GM18907 (cell line): Measurements from ENCODE around the gene CEP112.

Source experiments
- ATAC-seq: cut with Tn5 transposase; IDR thresholded peaks from one replicate; pipeline ENCODE4 v1.9.1; 2021; ENCODE audit warnings: mild to moderate bottlenecking, moderate library complexity; ENCODE audit not compliant: unreplicated experiment

Gene CEP112

DNA sequence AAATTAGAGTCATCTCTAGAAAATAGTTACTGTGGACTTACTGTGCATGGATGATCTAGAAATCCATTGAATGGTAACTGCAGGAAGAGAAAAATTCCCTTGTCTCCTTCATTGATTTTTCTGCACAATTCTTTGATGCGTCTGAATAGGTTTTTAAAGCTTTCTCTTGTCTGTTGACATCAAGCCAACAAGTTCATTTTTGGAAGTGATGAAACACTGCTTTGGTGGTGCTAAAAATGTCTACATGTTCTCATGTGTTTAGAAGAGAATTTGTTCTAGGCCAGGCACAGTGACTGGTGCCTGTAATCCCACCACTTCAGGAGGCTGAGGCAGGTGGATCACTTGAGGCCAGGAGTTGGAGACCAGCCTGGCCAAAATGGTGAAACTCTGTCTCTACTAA lies 573.4 kb downstream of the CEP112 start:
- no peak for ATAC-seq

DNA sequence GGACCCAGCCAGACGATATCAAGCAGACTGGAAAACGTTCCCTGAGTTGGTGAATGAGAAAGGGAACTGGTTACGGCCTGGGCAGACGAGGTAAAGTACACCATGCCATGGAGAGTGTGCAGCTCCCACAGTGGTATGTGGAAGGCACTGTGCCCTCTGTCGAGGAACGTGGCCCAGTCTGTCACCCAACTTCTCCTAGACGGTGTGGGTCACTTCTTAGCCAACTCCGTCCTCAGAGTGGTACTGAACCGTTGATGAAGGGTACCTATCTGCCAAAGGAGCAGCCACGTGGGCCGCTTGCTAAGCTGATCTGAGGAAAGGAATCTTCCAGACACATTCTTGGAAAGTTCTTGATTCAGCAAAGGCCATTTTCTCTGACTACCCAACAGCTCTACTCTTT lies 574.4 kb downstream of the CEP112 start:
- ATAC-seq = no peak

DNA sequence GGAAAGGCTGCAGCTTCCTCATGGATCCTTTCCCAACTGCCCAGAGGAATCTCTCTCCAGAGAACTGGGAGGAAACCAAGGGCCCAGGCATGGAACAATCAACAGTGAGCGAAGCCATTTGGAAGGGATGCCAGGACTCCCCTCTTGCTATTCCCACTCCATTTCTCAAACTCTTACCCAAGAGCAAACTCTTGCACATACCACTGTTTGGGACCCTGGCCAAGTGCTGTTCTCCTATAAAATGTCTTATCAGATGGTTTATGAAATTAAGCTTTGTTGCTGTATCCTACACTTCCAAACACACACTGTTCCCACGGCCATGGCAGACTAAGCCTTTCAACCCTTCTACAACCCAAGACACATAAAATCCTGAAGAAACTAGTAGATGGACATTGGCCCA lies 582.2 kb downstream of the CEP112 start:
- ATAC-seq = no peak

DNA sequence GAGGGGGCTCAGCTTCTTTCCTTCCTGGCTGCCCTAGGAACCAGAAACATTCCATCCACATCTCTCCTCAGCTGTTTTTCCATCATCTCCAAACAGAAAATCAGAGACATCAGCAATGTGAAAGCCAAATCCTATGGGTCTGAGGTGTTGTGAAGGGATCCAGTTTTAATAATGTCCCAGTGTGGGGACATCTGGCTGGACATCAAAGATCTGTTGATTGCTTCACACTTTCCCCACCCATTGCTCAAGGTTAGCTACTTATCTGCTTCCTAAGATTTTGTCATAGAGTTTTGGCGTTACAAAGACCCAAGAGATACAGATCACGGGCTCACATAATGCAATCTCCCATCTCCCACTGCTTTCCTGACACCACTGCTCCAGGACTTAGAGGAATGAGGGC lies 582.6 kb downstream of the CEP112 start:
- ATAC-seq = no peak

DNA sequence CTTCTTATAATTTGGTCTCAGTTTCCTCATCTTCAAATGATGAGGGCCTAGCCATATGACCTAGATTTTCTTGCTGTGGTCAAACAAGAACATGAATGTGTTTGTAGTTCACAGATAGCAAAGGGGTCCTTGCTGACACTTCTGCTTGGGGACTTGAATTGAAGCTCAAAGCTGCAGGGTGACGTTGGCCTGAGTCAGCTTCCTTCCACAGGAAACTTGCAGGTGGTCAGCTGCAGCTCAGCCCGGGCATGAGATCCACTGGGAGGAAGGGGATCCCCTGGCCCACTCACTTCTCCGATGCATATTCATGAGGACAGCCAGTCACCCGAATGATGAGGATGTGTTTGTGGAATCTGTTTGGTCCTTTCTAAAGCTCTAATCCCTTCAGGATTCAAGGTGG lies 587.9 kb downstream of the CEP112 start:
- ATAC-seq = no peak

DNA sequence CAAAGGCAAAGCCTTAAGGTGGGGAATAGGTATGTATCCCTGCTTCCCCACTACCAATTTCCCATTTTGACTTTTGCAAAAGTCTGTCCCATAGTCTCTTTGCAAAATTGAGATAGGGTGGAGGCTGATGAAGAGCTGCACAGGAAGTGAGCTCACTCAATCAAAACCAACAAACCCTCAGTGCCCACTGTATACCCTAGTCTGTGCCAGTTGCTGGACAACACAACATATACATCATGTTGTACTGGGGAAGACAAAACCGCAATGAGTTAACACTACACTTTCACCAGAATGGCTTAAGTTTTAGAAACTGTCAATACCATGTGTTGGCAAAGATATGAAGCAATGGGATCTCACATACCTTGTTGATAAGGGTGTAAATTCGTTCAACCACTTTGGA lies 590.1 kb downstream of the CEP112 start:
- no peak for ATAC-seq

DNA sequence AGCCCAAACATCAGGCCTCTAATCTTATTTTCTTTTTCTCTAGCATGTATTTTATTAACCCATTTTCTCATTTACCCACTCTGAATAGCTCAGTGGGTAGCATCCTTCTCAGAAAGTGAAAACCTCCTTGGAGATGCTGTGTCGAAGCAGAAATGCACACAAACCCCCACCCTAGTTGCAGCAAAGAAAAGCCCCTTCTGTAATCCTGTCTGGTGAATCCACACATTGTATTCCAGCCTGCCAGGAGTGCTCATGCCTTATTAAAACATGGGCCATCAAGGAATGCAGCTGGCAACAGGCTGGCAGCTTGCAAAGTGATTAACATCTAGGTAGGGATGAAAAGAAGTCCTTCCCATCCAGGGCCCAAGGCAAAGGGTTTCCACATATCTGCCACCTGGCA lies 590.8 kb downstream of the CEP112 start:
- no peak for ATAC-seq

DNA sequence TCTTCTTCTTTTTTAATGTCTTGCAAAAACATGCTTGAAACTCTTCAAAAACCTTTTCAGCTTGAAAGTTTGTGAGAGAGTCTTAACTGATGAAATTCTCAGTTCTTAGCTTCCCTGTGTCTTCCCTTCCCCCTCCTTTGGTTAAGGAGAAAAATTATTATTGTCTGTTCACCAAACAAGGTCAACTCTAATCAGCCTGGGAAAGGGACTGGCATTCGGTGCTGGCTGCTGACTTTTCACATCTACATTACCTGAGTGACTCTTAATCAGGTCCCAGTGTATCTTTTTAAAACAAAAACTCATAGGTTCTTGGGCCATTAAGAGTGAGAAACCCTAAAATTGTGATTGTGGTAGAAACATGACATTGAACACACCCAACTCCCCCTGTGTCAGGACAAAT lies 591.4 kb downstream of the CEP112 start:
- ATAC-seq = no peak

DNA sequence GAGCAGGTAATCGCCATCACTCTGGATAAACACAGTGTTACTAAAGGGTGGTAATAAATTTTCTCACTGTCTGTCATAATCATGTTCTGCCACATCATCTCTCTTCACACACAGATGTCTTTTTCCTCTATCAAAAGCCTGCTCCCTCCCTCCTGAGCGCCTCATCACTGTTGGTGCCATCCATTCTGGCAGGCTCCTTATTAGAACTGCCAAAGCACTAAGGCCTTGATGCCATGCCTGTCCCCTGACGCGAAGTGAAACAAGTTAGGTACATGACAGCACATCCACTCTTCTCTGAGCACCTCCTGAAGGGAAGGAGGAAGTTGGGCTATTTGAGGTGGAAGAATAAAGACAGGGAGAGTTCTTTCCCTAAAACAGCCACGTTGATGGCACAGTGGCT lies 592.3 kb downstream of the CEP112 start:
- ATAC-seq = no peak

DNA sequence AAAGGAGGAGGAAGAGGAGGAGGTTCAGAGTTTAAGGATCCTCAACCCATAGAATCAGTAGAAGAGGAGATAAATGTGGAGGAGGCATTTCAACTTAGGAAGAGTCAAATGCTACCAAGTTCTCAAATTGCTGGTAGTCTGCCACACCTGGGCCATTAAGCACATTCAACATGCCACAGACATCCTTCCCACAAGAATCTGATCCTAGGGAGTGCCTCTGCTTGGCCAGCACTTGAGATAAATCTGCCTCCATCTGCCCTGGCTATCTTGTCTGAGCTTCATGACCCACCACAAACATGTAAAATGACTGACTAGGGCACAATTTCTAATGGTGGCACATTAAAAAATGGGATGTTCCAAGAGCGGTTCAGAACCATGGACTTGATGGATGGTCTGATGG lies 593.2 kb downstream of the CEP112 start:
- ATAC-seq = no peak

DNA sequence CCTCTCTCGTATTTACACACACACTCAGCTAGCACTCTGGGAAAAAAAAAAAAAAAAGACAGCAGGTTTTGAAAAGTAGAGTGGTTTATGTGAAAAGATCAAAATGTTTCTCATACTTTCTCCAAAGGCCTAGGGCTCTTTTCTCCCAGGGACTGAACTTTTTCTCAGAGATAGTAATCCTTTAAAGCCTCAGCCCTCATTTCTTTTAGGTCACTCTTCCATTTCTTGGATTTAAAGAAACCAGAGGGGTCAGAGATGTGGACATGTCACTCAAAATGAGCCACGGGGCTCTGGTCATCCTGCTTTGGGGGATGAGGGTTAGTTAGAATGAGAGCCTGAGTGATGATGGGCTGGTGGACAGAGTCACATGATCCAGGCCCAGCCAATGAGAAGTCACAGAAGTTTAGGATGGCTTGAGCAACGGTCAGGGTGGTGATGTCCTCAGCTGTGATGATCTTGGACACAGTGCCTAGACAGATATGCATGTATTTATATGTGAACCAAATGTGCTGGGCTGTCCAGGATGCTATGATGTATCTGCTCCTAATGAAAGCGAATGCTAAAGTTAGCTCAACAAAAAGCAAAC lies 596.8 kb downstream of the CEP112 start:
- ATAC-seq = no peak

DNA sequence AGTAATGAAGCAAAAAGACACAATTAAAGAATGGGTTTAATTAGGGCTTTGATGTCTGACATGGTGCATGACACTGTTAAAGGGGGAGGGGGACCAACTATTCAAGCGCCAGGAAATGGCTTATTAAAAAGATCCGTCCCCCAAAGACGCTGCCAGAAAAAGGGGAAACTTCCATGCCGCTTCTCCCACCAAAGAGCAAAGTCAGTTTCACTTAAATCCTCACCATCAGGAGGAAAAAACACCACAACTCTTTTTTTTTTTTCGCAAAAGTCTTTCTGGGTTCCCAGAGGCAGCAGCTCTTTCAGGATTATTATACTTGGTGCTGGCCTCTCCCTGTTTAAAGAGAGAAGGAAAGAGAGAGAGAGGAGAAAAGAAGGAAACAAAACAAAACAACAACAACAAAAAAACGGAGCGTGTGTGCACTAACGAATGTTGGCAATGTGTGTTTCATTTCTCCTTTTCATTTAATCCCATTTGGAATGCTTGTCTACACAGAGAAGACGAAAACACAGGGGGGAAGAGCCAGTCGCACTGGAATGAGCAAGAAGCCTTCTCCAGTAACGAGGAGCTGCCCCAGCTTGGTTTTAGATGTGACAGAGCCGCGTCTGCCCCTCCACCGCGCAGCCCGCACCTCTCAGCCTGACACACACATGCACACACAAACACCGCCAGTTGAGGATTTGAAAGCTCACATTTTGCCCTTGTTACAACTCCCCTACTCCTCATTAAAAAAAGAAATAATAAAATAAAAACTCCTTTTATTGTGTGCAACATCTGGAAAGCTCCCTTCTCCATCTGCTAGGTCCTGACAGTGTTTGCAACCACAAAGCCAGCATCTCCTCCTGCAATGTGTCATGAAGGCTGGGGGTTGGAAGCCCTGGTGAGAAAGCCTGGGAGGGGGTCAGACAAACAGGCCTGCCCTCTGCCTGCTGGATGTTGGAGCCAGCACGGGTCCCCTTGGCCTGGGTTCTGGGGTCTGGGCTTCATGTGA lies 597.8 kb downstream of the CEP112 start:
- ATAC-seq = no peak

DNA sequence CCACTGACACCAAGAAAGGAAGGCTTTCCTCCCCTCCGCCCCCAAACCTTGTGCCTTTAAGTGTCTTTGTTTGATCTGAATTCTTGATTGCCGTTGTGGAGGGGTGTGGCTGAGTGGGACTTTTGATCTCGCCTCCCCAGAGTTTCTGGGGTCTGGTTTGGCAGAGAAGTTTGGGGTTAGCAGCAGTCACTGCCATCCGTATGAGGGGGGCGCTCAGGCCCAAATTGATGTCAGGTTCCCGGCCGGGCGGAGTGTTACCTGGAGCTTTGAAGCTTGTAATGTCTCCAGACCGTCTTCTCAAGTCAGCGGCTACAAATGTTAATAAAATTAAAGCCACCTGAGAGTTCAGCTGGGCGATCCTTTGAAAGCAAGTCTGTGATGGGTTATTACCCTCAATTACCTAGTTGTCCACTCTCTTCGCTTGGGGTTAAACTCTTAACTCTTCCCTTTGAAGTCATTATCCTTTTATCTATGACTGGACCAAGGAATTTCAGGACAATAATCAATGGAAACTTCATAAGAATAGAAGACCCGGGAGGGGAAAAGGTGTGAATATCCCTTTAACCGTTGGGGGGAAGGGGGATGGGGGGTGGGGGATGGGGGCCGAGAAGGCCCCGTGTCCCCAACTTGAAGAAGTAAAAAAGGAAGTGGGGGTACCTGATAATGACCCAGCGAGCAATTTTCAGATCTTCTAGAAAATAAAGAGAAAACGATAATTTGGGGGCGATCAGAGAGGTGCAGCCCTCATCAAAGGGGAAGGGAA lies 598.7 kb downstream of the CEP112 start:
- no peak for ATAC-seq

DNA sequence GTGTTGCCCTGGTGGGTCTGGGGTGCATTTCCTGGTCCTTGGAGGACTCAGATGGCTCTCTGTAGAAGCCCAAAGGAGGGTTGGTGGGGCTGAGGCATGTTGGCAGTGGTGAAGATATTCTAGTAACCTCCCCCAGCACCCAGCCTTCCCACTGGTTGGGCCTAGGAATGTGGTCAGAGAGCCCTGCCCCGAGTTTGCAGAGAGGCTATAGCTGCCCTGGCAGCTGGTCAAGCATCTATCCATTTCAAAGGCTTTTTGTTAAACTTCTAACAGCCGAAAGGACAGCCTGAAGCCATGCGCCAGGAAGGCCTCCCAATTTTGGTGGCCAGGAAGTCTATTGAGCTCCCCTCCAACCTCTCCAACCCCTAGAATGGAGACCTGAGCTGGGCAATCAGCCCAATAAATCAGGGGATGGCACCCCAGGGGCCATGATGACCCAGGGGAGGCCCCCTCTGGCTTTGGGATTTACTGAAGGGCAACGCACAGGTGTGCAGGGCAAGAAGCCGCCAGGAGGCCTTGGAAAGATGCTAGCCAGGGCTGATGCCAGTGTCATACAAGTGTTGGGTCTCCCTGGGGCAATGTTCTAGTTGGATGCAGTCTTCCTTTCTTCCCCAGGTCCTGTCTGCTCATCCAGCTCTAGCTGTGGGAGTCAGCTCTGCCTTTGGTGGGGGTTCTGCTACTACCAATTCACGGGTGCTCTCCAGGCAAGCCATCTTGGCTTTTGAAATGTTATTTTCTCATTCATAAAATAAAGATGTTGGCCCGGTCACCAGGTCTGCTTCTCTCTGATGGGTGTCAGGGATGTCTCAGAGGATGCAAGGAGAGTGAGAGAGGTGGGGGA lies 599.6 kb downstream of the CEP112 start:
- no peak for ATAC-seq

DNA sequence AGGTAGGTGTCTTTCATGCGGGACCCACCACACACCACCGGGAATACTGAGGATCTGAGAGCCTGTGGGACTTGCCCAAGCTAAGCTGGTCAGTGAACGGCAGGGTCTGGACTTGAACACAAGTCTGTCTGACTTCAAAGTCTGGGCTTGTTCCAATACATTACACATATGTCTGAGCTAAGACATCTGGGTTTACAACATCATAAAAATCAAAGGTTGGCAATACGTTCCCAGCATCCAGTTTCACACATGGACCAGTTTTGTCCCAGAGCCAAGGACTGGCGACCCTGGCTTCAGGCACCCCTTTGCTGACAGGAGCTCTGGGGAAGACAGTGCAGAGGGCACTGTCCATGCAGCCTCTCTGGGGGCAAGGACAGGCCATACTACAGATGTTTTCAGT lies 602.6 kb downstream of the CEP112 start:
- ATAC-seq = no peak

DNA sequence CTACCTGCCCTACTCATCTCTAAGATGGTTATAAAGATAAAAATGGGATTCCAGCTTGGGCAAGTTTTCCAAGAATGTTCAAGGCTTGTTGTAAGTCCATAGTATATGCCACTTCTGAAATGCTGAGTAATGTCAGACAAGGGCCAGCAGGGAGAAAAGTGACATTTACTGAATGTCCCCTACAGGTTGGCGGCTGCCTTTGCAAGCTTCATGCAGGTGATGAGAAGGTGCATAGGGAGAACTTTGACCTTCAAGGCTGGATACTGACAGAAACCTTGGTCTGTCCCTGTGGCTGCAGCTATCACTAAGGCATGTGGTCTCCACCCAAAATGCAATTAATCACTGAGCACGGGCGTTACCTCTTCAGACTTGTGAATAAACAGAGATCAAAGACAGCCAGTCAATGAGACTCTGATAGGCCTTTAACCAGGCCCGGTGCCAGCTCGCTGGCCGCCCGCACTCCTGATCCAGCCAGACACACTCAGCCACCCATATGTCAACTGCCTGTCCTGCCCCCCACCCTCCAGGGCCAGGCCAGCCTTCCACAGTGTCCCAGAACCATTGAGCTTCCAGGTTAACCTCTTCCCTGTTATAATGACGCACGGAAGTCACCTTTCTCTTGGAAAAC lies 603.6 kb downstream of the CEP112 start:
- ATAC-seq = no peak

DNA sequence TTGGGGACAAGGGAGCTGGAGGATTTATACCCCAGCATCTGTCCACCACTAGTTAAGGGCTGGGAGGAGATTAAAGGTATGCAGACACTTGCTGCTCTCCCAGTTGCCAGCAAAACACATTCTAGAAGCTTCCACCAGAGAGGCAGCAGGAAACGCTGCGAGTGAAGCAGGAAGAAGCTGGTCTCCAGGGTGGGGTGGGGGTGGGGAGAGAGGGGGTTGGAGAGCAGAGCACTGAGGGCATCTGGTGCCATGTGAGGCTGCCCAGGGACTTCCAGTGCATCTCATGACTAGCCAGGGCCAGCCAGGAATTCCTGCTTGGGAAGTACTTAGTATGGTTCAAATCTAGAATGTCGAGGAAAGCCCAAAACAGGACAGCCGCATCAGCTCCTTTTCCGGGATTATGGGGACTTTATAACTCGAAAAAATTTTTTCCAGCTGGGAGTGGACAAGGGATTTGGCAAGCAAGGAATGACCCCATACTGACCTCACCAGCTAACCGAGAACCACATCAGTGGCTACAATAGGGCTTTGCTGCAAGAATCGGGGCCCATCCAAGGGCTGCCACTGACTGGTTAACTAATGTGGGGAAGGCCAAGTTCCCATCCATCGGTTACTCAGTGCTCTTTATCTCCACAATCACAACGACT lies 604.3 kb downstream of the CEP112 start:
- ATAC-seq = no peak

DNA sequence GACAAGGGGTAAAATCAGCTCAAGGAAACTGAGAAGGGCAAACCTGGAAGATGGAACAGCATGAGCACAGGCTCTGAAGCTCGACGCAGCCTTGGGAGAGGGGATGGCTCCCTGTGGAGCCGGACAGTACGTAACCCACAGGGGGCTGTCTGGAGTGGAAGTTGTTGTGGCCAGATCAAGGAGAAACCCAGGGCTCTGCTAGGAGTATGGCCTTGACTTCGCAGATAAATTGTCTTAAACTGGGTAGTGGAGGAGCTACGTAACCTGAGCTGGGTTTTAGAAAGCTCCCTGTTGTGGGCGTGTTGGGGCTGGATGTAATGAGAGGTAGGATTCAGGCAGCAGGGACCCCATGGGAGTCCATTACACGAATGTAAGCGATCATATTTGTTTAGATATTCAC lies 605.0 kb downstream of the CEP112 start:
- ATAC-seq = no peak
